NCI-H345 treated with DMSO at 0.1 percent for 48 hours (cell line): ENCODE measurements around the gene TMEM132D.

Experiments used
- DNase-seq: peaks from one replicate; lab custom pipeline; 2025; ENCODE audit not compliant: unreplicated experiment; lab: John Stamatoyannopoulos, UW

The TMEM132D gene

DNA sequence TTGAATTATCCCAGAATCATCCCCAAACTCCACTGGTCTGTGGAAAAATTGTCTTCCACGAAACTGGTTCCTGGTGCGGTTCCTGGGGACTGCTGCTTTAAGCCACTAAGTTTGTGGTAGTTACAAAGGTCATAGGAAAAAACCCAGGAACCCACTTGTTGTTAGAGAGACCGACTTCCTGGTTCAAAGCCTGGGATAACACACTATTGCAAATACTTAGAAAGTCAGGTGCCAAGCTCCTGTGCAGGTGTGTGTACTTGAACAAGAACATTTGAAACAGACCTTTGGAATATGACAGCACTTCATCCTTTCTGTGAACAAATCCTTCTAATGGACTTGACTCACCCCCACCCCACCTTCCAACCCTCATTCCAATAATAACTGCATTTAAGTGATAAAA, 530.9 kb downstream of the TMEM132D start:
- no peak for DNase-seq

DNA sequence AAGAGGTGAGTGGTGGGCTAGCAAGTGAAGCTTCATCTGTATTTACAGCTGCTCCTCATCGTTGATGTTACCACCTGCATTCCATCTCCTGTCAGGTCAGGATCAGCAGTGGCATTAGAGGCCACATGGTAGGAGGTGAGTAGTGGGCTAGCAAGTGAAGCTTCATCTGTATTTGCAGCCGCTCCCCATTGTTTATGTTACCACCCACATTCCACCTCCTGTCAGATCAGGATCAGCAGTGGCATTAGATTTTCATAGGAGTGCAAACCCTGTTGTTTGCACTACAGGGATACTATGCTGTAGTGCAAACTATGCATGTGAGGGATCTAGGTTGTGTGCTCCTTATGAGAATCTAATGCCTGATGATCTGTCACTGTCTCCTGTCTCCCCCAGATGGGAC, 531.5 kb downstream of the TMEM132D start:
- DNase-seq, result no peak

DNA sequence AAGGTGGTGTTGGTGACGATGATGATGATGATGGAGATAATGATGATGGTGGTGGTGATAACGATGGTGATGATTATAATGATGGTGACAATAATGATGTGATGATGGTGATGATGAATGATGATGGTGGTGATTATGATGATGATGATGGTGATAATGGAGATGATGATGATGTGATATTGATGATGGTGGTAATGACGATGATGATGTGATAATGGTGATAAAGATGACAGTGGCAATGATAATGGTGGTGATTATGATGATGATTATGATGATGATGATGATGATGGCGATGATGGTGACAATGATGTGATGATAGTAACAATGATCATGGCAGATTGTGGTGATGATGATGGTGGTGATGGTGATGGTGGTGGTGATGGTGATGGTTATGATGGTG, 532.6 kb downstream of the TMEM132D start:
- no peak for DNase-seq

DNA sequence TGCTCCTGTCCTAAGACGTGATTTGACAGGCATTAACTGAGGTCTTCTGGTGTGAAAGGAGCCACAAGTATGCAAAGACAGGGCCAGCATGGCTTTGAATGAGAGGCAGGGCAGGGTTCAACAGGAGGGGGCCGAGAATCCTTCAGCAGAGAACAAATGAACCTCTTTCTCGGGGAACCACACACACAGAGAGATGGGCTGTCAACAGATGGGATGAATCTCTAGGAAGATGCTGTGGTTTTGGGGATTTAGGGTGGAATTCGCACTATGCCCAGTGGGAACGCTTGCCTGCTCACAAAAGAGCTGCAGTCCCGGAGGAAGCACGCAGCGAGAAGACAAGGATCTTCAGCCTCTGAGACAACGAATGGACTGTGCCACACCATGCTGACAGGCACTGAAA, 537.2 kb downstream of the TMEM132D start:
- no peak for DNase-seq

DNA sequence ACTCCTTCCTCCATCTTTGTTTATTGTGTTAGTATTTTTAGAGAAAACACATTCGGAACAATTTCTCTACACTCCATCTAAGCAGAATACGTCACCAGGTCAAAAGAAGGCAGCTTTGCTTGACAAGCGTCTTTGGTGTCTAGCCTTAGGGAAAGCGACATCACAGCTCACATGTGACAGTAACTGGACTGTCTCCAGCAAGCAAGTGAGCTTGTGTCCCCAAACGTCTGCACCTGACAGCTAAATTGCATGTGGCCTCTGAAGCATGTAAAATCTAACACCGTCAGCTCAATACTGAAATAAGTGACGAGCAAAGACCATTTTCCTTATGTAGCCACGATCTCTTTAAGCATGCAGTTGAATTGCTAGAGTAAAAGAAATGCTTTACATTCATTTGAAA, 540.8 kb downstream of the TMEM132D start:
- no peak for DNase-seq

DNA sequence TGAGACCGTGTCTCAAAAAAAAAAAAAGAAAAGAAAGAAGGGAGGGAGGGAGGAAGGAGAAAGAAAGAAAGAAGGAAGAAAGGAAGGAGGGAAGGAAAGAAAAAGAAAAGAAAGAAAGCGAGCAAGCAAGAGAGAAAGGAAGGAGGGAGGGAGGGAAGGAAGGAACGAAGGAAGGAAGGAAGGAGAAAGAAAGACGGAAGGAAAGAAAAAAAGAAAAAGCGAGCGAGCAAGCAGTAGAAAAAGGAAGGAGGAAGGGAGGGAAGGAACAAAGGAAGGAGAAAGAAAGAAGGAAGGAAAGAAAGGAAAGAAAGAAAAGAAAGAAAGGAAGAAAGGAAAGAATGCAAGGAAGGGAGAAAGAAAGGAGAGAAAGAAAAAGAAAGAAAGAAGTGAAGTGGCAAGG, 546.6 kb downstream of the TMEM132D start:
- DNase-seq, result no peak

DNA sequence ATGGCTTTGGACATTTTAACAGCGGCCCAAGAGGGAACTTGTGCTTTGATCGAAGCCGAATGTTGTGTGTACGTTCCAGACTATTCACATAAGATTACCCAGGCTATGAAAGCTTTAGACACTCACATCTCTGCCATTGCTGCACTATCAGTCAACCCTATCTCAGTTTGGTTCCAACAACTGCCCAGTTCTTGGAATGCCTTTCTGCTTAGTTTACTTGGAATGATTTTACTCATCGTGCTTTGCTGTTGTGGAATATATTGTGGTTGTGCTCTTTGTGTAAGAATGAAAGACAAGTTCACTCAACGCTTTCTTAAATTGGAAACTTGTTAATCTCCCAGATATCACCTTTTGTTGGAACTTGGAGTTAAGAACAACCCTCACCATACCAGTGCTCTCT, 552.3 kb downstream of the TMEM132D start:
- no peak for DNase-seq

DNA sequence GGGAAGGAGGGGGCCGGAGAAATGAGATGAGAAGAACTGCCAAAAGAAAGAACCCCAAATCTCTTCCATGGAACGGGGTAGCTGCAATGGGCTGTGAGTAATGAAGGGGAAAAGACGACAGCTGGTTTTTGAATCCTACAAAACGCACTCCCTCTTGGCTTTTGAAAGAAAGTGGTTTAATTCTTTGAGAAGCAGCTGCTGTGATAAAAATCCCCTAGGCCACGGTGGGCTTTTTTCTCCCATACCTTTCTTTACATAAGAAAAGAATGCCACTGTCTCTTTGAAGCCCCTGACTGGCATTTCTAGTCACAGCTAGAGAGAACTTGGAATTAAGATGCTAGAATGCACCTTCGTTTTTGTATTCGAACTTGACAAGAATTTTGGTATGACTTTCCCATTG, 564.5 kb downstream of the TMEM132D start:
- no peak for DNase-seq

DNA sequence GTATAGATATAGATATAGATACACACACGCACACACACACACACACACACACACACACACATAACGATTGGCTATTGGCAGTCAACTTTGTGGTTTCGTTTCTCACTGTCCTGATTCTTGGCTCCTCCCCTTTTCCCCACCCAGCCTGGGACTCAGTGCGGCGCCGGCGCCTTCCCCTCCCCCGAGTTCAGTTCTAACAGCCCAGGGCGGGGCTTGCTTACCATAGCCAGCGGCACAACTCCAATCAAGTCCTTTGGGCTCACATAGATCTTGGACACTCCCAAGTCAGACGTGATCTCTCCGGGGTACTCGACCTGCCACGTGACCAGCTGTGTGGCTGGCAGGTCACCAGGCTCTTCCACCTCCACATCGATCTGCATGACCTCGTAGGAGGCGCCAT, 566.4 kb downstream of the TMEM132D start:
- no peak for DNase-seq

DNA sequence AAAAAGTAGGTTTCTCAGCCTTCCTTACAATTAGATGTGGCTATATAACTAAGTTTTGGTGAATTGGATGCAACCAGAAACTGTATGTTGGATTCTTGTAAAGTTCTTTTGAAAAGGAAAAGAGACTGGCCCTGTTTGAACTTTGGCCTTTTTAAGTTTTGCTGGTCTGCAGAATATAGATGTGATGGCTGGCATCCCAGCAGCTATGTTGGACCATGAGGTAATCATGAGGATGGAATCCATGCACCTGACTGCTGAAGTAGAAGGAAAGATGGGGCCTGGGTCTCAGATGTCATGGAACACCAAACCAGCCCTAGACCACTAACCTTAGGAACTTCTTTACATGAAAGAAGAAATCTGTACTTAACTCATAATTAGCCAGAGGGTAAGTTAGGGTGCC, 568.1 kb downstream of the TMEM132D start:
- DNase-seq, result no peak

DNA sequence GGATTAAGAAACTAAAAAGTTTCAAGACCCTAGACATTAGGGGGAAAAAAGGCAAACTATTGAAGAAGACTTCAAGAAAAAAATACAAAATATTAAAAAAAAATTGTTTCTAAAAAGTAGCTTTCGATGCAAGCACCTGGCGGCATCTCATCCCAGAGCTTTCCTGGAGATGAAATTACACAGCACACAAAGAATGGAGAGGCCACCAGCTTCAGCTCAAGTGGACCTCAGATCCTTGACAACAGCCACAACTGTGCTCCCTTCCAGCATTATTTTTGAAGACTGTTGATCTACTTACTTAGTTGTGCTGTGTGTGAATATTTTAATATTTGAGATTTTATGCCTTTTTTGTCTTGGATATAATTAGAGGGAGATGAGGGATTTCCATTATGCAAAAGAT, 571.5 kb downstream of the TMEM132D start:
- no peak for DNase-seq

DNA sequence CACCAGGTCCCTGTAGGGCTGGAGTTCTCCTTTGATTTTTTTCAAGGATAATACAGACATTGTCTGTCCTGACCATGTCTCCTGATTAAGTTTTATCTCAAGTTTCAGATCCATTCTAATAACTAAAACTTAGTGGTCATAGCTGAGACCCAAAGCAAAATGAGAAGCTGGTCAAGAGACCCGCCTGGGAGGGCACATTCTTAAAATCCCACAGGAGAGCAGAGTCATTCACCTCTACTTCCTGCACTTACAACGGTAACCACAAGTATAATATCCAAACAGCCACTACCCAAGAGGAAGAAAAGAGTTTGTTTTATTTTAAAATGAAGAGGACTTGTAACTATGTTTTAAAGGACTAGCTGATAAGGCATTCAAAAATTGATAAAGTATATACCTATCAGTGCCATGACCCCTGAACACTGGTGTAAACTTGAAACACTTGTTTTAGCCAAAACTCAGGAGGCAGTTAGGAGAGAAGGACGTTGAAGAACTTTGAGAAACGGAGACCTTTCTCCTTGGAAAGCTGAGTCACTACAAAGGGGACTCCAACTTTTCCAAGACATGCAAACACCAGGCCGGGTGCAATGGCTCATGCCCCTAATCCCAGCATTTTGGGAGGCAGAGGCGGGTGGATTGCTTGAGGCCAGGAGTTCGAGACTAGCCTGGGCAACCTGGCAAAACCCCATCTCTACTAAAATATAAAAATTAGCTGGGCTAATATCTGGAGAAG, 572.3 kb downstream of the TMEM132D start:
- no peak for DNase-seq

DNA sequence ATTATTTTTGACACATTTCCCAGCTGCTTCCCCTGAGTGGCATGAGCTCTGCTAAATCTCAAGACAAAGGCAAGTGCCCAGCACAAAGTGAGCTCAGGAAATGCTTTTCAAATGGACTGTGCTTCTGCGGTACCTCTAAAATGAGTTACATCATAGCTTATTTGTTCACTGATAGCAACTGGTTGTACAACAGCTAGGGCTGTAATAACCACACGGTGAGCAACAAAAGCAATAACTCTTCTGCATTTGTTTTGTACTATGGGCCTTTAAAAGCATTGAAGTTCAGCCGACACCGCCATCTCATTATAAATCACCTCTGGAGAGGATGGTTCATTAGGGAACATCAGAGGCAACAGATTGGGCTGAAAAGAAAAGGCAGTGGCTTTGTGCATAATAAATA, 575.6 kb downstream of the TMEM132D start:
- no peak for DNase-seq

DNA sequence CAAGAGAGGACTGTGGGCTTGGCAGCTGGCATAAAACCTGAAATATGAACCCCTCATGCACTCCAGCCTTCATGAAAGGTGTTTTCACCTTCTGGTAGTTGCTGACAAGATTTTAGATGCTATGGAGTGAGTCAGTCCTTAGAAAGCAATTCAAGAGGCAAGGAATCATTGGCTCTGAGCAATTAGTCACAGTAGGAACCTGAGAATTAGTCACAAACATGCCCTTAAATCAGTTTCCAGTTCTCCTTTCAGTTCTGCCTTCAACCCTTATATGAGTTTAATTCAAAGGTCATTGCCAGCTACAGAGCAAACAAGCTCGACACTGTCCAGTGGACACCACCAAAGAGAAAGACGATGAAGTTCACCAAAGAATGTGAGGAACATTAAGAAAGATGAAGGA, 578.3 kb downstream of the TMEM132D start:
- DNase-seq, result no peak

DNA sequence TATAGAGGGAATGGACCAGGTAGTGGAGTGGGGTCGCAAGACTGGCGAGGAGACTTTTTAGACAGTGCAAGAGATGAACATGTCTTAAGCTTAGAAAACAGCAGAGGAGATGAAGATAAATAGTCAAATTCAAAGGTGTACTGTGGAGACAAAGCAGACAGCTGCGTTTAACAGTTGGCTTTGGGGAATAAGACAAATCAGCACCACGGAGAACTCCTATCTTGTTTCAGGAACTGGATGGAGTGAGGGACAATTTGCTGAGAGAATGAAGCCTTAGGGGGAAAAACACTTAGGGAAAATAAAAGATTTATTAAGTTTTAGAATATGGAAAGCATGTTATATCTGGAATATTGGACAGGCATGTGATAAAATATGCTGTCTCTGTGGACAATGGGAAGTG, 591.8 kb downstream of the TMEM132D start:
- DNase-seq, result no peak

DNA sequence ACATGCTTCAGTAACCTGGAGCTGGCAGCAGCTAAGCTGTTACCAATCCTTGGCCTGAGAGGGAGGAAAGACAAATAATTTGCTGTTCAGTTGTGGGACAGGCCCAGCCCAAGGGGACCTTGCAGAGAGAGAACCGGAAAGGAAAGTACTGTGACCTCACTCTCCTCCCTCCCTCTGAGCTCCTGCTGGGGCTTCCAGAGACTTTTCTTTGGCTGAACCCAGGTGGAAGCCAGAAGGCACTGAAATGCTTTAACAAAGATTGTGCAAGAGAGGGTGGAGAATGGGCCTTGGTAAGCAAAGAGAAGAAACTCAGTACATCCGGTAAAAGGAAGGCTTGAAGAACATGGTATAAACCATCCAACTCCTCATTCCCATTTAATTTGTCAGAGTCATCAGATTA, 593.5 kb downstream of the TMEM132D start:
- DNase-seq, result no peak

DNA sequence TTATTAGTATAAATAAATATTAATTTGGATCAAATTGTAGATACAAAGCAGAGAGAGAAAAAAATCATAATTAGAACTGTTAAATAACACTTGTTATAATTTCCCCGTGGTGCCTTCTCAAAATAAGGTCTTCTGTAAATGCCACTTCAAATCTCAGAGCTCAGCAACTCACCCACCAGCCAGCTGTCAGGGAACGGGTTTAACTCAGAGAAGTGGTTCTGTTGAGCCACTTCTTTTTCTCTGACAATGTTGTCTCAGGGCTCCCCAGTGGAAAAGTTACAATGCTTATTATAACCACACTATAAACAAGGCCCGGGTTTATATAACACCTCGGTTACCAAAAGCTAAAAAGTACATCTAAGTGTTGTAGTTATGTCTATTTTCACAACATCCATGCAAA, 598.0 kb downstream of the TMEM132D start:
- DNase-seq, result no peak

DNA sequence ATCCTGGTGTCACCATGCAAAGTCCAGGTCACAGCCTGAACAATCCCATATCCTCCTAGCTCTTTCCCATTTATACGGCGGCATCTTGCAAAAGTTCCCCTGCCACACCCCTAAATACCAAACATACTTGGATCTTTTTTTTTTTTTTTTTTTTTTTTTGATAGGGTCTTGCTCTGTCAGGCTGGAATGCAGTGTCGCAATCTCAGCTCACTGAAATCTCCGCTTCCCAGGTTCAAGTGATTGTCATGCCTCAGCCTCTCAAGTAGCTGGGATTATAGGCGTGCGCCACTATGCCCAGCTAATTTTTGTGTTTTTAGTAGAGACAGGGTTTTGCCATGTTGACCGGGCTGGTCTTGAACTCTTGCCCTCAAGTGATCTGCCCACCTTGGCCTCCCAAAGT, 599.3 kb downstream of the TMEM132D start:
- DNase-seq, result no peak

DNA sequence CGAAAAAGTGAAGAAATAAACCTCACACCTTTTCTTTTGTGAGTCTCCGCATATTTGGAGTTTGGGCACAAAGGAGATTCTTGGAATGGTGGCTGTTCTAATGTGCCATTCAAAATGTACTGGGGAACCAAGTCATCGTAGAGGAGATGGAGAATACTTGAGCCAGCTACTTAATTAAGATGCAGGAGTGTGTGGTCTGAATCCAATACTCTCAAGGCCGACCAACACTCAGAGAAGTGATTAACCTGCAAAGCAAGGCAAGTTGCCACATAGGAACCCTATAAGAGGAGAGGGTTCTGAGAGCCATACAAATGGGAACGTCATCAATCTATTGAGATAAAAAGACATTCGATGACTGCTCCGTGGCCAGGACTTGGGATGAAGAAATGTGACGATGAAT, 603.8 kb downstream of the TMEM132D start:
- DNase-seq, result no peak

DNA sequence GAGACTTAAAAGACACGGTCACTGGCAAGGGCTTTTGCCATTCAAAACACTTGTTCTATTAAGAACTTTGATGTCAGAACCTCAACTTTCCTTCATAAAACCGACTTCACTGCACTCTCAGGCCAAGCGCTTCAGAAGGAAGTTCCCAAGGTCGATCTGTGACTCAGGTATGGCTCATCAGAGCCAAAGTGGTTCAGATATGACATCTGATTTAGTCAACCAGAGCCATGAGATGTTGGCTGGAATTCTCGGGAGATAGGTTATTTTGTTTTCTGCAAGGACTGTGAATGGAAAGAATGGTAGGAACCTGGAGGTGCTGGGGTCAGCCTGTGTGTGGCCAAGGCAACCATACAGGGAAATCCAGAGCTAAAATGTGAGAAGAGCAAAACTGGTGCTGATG, 604.9 kb downstream of the TMEM132D start:
- no peak for DNase-seq

DNA sequence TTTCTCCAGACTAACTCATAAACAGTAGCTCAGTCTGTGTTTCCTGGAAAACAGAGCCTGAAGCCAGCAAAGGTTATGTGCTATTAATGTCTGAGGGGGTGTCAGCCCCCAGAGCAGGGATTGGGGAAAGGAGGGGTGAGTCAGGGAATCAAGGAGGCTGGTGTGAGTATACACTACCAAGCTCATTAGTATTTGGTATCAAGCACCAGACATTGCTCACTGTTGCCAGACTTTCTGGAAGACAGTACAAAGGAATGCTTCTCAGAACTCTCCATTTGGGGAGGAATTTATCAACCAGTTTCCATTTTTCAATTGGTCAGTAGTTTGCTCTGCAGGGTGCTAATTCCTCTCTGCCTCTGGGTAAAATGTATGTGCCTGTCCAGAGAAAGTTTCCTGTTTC, 607.2 kb downstream of the TMEM132D start:
- no peak for DNase-seq

DNA sequence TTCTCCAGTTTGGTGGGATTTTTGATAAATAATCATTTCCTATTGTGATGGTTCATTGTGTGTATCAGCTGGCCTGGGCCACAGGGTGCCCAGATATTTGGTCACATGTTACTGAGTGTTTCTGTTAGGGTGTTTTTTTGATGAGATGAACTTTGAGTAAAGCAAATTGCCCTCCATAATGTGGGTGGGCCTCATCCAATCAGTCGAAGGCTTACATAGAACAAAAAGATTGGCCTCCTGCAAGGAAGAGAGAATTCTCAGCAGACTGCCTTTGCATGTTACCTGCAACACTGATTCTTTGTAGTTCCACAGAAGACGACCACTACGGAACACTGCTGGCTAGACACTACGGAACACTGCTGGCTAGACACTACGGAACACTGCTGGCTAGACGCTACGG, 609.0 kb downstream of the TMEM132D start:
- no peak for DNase-seq

DNA sequence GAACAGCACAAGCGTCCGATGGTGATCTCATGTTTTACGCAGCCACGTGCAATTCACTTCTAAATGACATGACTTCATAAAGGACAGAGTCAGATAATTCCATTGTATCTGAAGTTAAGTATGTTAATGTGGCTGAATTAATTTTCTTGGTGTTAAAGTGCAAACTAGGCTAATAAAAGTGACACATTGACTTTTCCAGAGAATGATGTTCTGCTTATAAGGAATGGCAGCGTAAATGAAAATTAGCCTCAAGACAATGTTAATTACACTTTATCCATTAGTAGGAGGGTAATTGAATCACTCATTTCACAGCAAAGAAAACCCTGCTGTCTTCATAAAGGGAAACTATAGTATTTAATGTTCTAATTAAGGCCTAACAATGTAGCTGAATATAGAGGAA, 624.1 kb downstream of the TMEM132D start:
- no peak for DNase-seq
